HS-27A (cell line): ENCODE data around the gene C15orf62.
A peak's percentile ranks its signal among the peaks of the same experiment; 100 is the strongest.

ENCODE experiments used
- DNase-seq: peaks from one replicate; pipeline ENCODE4 v3.0.0-alpha.2; 2012; ENCODE audit warnings: low read depth, missing footprints

C15orf62 gene, protein sequence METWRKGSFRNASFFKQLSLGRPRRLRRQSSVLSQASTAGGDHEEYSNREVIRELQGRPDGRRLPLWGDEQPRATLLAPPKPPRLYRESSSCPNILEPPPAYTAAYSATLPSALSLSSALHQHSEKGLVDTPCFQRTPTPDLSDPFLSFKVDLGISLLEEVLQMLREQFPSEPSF

DNA sequence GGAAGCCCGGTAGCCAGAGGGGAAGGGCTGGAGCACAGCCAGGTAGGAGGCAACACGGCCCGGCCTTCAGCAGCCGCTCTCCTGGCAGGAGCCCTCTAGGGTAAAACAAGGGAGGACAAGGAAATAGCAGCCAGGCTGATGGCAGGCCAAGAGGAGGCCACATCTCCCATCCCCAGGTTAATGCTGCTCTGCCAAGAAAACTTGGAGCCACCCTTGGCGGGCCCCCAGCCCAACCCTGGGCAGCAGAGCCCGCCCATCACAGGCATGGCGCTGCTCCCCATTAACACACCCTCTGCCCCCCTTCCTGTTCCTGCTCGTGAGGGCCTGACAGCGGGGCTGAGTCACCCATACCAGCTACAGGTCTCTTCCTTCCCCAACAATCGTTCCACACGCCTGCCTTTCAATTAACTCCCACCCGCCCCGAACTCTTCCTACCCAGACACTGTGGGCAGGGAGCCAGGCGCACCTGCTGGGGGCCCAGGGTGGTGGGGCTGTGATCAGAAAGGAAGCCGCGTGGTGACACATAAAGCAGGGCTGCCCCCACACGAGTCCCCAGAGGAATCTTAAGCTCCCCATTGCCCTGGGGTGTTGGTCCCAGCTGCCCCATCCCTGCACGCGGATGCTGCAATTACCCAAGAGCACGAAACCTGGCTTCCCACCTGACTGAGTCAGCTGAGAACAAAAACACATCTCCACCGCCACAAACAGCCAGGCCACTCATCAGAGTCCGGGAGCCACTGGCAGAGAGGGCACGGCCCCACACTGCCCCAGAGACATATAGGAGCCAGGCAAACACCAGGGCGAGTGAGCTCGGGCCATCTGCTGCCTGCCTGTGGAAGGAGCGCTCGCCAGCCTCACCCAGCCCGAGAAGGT is at the start of gene C15orf62:
Gene C15orf62, plus strand, starts transcription at position 707 of the 873 bp plus-strand sequence. CDS start 516 bp downstream, outside the sequence.
- no peak for DNase-seq

DNA sequence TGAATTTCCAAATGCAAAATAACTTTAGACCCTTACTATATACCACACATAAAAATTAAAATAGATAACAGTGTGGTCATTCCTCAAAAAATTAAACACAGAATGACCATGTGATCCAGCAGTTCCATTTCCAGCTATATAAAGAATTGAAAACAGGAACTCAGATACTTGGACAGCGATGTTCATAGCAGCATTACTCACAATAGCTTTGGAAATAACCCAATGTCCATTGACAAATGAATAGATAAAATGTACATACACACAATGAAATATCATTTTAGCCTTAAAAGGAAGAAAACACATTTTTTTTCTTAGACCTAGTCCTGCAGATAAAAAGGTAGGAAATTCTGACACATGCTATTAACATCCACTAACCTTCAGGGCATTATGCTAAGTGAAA is 48.1 kb upstream of the C15orf62 start:
- DNase-seq = no peak

DNA sequence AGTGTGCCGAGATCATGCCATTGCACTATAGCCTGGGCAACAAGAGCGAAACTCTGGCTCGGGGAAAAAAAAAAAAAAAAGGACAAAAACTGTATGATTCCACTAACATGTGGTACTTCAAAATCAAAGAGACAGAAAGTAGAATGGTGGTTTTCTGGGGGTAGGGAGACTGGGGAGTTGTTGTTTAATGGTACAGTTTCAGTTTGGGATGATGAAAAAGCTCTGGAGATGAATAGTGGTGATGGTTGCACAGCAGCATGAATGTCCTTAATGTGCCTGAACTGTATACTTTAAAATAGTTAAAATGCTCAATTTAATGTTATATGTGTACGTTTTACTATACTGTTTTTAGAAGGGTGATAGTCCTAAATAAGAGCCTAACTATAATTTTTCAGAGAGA is 47.4 kb upstream of the C15orf62 start:
- no peak for DNase-seq

DNA sequence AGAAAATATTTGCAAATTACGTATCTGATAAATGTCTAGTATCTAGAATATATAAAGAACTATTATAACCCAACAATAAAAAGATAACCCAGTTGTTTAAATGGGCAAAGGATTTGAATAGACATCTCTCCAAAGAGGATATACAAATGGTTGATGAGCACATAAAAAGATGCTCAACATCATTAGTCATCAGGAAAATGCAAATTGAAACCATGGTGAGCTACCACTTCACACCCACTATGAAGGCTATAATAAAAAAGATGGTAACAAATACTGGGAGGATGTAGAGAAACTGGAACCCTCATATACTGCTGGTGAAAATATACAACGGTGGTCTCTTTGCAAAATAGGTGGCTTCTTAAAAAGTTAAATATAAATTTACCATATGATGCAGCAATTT is 46.8 kb upstream of the C15orf62 start:
- DNase-seq = no peak

DNA sequence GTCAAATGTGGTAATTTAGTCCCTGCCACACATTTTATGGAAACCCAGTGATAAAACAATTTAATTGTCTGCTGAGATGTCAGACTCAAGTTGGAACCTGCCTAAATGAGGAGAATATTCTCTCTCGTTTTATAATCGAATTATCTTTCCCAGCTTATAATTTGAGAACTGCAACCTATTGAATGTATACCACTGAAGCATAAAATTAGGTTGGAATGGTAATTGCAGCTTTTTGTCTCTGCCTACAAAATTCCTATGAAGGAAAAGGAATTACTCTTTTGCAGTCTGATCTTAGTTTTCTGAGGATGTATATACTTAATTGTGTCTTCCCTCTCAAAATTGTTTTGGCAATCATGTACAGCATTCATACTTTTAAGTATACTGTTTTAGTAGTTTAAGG is 45.9 kb upstream of the C15orf62 start:
- no peak for DNase-seq

DNA sequence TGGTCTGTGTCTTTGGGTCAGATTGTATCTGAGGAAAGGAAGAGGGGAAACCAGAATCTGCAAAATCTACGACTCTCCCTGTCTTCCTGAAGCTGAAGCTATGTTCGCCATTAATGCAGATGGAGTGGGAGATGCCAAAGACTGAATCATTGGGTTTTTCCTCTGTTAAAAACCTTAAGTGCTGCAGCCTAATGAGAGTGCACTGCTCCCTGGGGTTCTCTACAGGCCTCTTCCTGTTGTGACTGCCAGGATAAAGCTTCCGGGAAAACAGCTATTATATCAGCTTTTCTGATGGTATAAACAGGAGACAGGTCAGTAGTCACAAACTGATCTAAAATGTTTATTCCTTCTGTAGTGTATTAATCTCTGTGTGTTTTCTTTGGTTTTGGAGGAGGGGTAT is 38.7 kb upstream of the C15orf62 start:
- no peak for DNase-seq

DNA sequence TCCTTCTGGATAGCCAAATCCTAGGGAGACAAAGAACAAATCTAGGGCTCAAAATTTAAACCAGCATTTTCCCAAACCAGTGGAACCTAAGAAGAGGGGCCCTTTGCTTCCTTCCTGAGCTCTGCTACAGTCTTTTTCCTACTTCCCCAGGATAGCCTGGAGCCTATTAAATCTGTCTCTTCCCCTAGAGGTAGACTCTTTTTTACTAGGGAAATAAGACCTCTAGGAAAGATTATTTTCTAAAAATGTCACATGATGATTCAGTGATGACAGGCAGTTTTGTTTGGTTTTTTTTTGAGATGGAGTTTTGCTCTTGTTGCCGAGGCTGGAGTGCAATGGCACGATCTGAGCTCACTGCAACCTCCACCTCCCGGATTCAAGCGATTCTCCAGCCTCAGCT is 33.2 kb upstream of the C15orf62 start:
- no peak for DNase-seq

DNA sequence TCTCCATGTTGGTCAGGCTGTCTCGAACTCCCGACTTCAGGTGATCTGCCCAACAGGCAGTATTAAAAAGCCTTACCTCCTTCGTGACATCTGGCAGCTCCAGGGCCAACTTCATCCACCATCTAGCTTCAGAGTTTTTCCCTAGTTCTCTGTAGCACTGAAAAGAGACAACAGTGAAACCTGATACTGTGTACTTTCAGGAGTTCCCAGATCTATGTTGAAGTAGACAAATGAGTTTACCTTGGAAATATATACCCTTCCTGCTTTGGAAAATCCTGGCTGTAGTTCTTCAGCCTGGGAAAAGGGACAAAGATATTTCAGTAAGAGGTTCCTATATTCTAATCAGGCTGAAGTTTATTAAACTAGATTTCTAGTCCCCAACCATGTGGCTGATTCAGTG is 32.7 kb upstream of the C15orf62 start:
- DNase-seq = no peak

DNA sequence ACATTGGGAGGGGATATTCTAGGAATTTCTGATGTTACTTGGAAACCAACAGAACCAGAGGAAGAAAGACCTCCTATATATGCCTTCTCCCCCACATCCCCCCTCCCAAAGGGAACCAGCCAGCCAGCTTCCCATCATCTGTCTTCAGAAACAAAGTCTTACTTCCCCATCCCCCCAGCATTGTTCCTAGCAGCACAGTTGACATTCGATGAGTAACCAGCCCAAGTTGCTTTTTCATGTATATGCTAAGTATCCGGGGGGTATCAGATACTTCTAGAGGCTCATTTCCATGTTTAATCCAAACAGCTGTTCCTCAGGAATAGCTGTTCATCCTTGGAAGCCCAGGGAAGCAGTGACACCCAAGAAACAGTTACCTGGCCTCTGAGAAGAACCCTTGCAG is 30.7 kb upstream of the C15orf62 start:
- DNase-seq = no peak

DNA sequence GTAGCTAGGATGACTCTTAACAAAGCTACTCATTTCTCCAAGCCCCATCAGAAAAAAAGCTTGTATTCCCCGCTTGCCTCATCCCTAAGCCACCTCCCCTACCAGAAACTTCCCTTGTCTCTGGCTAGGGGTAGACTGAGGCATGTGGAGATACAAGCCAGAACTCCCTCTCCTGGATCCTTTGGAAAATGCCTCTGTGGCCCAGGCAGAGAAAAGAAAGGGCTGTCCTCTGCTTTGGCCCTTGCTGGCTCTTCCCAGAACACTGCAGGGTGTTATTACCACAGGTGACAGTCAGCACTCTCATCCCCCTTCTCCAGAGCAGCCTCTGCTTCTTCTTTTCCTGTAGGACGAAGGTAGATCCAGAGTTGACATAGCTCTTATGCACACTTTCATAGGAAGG is 29.9 kb upstream of the C15orf62 start:
- no peak for DNase-seq

DNA sequence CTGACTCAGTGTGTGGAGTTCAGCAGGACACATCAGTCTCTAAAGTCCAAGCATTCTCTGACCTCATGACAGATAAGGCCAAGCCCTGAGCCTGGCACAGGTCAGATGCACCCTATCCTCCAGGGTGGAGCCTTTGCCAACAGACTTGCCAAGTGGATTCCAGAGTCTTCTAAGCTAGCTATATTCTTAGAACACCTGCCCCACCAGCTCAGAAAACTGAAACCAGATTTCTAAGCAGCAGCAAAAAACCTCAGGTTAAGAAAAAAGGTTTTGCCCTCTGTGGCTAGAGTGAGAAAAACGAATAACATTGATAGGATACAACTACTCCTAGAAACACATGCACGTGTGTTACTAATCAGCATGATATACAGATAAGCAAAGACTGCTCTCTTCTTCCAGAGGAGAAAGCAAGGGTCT is 26.3 kb upstream of the C15orf62 start:
- DNase-seq = no peak

DNA sequence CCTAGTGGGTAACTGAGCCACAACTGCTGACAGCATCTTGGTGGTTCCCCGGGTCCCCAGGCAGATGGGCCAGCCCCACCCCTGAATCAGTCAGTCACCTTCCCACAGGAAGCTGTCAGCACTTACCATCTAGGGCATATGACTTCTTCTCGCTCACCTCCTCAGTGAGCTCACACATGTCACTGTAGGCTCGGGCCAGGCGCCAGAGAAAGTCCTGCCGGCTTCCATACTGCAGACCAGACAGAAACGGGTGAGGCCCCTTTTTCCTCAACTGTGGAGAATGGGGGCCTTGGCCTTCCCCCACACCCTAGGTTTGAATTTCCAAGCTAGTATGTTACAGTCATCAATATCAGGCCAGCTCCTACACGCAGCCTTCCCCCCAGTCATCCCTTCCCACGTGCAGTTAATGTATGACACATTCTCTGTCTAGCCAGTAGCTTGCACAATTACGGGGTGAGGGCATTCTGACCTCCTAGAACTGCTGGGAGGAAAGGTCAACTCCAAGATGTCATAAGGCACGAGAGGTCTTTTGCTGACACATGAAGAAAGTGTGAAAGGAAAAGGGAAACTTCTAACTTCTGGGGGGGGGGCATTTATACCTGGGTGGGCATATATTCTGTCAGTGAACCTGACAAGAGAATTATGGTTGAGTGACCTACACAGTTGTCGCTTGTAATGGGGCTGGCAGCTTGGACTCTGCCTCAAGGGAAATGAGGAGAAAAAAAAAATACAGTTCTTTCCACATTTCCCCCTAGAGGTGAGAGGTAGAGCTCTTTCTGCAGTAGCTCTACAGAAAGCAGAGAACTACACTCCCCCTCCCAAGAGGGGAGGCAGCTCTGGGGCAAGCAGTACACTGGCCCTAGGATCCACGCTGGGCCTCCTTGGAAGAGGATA is 25.6 kb upstream of the C15orf62 start:
- no peak for DNase-seq

DNA sequence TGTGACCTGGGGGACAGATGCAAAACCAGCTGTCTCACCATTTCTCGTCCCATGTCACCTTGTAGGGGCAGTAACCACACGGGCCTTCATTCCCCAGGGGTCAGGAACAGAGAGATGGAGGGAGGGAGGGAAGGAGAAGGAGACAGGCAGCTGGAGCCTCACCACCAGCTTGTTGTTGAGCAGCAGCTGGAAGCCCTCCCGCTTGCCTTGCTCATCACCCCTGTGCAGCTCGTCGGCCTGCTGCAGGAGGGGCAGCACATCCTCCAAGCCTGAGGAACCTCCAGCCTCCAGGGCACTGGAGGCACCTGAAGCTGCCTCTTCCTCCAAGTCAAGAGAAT is 25.0 kb upstream of the C15orf62 start:
- DNase-seq = no peak

DNA sequence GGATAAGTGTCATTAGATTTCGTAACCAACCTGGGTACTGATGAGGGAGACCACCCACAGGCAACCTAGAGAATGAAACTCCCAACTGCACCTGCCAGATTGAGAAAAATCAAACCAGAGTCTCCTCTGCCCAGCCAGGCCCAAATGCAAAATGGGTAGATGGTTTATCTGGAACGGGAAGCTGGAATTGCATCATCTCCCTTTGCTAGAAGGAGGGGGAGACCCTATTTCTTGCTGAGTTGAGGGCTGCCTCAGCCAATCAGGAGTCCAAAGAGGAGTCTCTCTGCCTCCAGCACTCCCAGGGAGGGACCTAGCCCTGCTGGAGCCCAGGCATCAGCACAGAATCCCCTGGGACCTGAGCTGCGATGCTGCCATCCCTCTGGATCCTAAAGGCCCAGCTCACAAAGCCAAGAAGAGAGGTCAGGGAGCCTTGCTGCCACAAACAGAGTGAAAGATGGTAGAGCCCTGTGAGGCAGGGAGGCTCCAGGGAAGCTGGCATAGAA is 22.8 kb upstream of the C15orf62 start:
- no peak for DNase-seq

DNA sequence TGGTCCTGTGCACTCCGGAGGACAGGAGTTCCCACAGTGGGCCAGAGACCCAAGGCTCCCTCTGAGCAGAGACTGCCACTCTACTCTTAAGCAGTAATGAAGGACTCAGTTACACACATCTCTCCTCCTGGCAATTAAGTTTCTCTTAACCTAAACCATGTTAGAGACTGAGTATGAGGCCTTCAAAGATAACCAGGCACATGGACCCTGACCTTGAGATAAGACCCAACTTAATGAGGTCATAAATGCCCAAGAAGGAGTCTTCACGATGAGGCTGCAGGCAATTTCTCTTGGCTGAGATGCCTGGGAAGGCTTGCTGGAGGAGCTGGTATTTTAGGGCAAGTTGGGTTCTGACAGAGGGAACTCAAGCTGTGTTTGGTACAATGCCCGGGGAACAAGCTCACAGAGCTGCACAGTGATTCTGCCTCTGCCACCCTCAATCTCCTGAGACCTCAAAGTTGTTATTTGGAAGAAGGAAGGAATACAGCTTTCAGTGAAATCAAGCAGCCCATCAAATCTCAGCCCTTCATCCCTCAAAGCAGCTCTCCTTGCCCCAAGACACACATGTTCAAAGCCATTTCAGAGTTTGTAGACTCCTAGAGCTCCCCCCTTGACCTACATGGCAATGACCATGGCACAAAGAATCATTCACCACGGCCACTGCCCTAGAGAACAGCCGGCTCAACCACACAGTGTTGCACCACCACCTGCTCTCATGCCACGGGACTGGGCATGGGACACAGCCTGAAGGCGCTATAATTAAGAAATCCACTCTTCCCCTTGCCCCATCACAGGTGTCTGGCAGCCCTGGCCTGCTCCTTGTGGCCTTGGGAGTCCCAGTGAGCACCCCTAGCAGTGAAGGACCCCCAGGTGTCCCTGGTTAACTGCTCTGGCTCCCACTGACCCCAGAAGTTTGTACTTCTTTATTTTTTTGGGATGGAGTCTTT is 21.8 kb upstream of the C15orf62 start:
- DNase-seq = no peak

DNA sequence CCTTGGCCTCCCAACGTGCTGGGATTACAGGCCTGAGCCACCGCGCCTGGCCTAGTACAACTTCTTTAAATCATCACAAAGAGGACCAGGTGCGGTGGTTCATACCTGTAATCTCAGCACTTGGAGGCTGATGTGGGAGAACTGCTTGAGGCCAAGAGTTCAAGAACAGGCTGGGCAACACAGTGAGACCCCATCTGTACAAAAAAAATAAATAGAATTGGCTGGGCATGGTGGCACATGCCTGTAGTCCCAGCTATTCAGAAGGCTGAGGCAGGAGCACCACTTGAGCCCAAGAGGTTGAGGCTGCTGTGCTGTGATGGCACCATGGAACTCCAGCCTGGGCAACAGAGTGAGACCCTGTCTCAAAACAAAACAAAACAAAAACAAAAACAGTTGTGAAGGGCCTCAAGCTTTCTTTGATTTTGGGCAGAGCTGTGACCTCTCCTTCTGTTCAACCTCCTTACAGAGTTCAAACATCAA is 20.6 kb upstream of the C15orf62 start:
- no peak for DNase-seq

DNA sequence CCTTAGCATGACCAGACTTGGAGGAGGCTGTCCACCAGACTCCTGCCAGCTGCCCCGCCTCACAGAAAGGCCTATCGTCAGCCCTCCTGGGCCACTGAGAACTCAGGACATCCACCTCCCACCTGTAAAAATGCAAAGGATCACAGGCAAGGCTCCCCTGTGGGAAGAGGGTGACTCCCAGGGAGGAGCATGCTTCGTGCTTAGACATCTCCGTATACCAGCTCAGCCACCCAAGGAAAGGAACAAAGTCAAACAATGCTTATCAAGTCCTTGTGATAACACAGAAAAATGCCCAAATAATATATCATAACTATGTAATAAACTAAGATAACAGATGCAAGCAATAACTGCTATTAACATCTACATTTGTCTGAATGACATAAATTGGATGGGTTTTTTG is 18.9 kb upstream of the C15orf62 start:
- no peak for DNase-seq

DNA sequence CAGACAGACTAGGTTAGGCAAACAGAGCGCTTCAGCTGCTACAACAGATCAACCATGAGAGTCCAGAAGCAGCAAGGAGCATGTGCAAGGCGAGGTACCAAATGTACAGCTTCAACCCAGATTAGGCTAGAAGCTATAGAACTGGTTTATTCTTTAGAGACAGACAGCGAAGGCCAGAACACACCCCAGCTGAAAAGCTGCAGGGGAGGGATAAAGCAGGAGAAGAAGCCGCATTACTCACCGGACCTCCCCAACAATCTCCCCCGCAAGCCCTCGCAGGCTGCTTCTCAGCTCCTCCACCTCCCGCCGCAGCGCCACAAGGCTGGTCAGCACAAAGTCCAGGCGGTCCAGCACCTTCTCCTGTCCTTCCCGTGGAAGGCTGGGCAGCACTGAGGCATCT is 18.0 kb upstream of the C15orf62 start:
- no peak for DNase-seq

DNA sequence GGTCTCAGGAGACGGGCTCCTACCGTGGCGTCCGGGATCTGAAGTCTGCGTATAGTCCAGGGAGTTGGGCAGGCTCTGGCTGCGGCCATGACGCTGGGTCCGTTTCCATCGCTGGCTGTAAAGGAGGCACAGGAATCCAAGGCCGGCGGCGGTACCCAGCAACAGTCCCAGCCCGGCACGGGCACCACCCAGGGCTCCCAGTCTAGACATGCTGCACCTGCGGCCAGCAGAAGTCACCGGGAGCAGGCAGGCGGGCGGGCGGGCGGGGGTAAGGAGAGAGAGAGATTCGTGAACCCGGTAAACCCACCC is 15.3 kb upstream of the C15orf62 start:
- DNase-seq = no peak

DNA sequence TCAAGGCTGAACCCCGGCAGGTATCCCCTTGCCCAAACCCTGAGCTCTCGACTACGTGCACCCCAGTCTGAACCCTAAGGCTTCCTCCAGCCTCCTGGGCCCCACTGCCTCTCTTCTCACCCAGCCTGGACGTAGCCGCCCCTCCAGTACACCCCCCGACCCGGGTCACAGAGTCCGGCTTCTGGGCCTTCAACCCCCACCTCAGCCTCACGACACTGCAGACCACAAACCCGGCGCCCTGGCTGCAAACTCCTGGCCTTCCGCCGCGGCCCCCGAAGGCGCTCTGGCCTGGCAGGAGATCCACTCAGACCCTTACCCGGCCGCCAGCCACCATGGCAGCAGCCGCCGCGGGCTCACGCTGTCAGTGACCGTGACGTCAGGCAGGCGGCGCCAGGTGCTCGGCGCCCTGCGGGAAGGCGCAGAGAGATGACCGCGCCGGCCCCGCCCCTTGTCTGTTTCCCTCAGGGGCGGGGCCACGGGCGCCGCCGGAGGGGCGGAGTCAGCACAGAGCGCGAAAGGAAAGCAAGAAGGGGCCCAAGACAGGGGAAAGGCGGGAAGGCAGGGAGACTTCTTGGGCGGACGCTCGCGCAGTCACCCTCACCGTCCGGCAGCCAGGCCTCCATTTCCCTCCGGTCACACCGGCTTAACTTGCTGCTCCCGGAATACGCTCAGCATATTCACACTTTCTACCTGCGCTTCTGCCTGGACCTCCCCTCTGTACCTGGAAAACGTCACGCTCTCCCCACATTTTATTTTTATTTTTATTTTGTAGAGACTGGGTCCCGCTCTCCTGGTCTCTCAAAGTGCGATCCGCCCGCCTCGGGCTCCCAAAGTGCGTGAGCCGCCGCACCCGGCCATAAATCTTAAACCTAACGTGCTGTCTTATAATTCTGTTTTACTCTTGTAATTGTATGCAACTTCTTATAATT is 14.6 kb upstream of the C15orf62 start, which contains the start of gene RMDN3:
Gene RMDN3, minus strand, starts transcription at position 372 of the 929 bp plus-strand sequence. CDS start 471 bp downstream, outside the sequence.
- peak; percentile 81 for DNase-seq
